H1 (cell line): Measurements from ENCODE around the gene SLC45A1. TPM values are rescaled to one million over a fixed set of nuclear protein-coding genes. Genes with fewer than 3 reads are reported as not detected.

Source experiments
- CTCF ChIA-PET: fragments of 300-600 bp; sonication (Branson Sonifier 250); formaldehyde crosslinking; loops from one replicate; lab custom pipeline; 2021; ENCODE audit not compliant: partially characterized antibody; lab: Charles Lee
- POLR2A ChIA-PET: fragments of 300-600 bp; sonication (Branson Sonifier 250); formaldehyde crosslinking; loops from one replicate; lab custom pipeline; 2021; ENCODE audit warnings: inconsistent platforms; ENCODE audit not compliant: partially characterized antibody; lab: Charles Lee
- DNase-seq, 2 experiments: peaks; one replicate each; pipeline versions ENCODE4 v3.0.0 to v3.0.0-alpha.2; 2010 to 2022; ENCODE audit warnings: low spot score in 2 of 2, low read depth in 1 of 2, mixed read lengths in 1 of 2
- FAIRE-seq: peaks from 2 replicates; lab custom pipeline; 2011; peaks lifted over from hg19 to GRCh38; lab: Jason Lieb, UNC
- H2AFZ ChIP-seq: 2 replicates; pipeline ENCODE4 v1.8.1; 2012; ENCODE audit warnings: low read length, inconsistent platforms
- H2AK5ac ChIP-seq: 2 replicates; pipeline ENCODE4 v1.6.1; 2013; ENCODE audit warnings: low read depth, low read length
- H2BK120ac ChIP-seq: replicated peaks from 2 replicates; pipeline ENCODE3; 2013; ENCODE audit warnings: low read depth, low read length, inconsistent platforms
- H2BK12ac ChIP-seq: 2 replicates; pipeline ENCODE4 v1.6.1; 2013; ENCODE audit warnings: low read depth, low read length
- H2BK15ac ChIP-seq: 2 replicates; pipeline ENCODE4 v1.6.1; 2013; ENCODE audit warnings: low read length
- H2BK20ac ChIP-seq: 2 replicates; pipeline ENCODE4 v1.6.1; 2013; ENCODE audit warnings: low read length
- H2BK5ac ChIP-seq: 2 replicates; pipeline ENCODE4 v1.6.1; 2013; ENCODE audit warnings: low read depth, low read length
- H3K14ac ChIP-seq: 2 replicates; pipeline ENCODE4 v1.6.1; 2013; ENCODE audit warnings: inconsistent platforms; ENCODE audit not compliant: insufficient read length
- H3K18ac ChIP-seq: 2 replicates; pipeline ENCODE4 v1.6.1; 2013; ENCODE audit warnings: low read length; ENCODE audit errors: extremely low read depth
- H3K23ac ChIP-seq: 2 replicates; pipeline ENCODE4 v1.6.1; 2013; ENCODE audit warnings: inconsistent platforms; ENCODE audit not compliant: insufficient read length
- H3K23me2 ChIP-seq: 2 replicates; pipeline ENCODE4 v1.6.1; 2013; ENCODE audit warnings: low read depth, low read length
- H3K27ac ChIP-seq: 2 replicates; pipeline ENCODE4 v1.6.1; 2011; ENCODE audit warnings: low read depth, low read length, inconsistent platforms
- H3K27me3 ChIP-seq, 4 experiments: replicated peaks in 1 of 4; 1 replicate in 1 of 4; 2 replicates in 3 of 4; pipeline versions ENCODE4 v1.6.1 to v1.8.1; 2011 to 2013; ENCODE audit warnings: low read length in 3 of 4, mild to moderate bottlenecking in 3 of 4, inconsistent platforms in 2 of 4, mixed read lengths in 2 of 4, moderate library complexity in 1 of 4; ENCODE audit not compliant: control insufficient read depth in 3 of 4, insufficient read depth in 3 of 4; ENCODE audit errors: extremely low read depth in 1 of 4
- H3K36me3 ChIP-seq, 4 experiments: 2 replicates each; pipeline versions ENCODE4 v1.6.1 to v1.8.1; 2011 to 2013; ENCODE audit warnings: mild to moderate bottlenecking in 4 of 4, low read length in 3 of 4, moderate library complexity in 2 of 4, control low read depth in 1 of 4, inconsistent platforms in 1 of 4; ENCODE audit not compliant: insufficient read depth in 4 of 4, control insufficient read depth in 2 of 4
- H3K4ac ChIP-seq: replicated peaks from 2 replicates; pipeline ENCODE3; 2013; ENCODE audit warnings: low read length, low read depth, mixed read lengths, inconsistent platforms; ENCODE audit not compliant: insufficient read length
- H3K4me1 ChIP-seq, 4 experiments: replicated peaks in 1 of 4; 1 replicate in 1 of 4; 2 replicates in 3 of 4; pipeline versions ENCODE4 v1.6.1 to v1.8.1; 2011 to 2013; ENCODE audit warnings: low read length in 3 of 4, inconsistent platforms in 2 of 4, mixed read lengths in 1 of 4; ENCODE audit not compliant: insufficient read depth in 4 of 4, control insufficient read depth in 3 of 4
- H3K4me2 ChIP-seq, 2 experiments: 2 replicates each; pipeline versions ENCODE4 v1.6.1 to v1.8.1; 2011 to 2013; ENCODE audit warnings: low read depth in 2 of 2, low read length in 2 of 2, control low read depth in 1 of 2, inconsistent platforms in 1 of 2, mild to moderate bottlenecking in 1 of 2; ENCODE audit not compliant: insufficient read depth in 1 of 2
- H3K4me3 ChIP-seq, 4 experiments: fragments of 200-600, 300-600 bp in 1 of 4; sonication (generic), shearing (Covaris generic), sonication (Bioruptor Twin) in 1 of 4; 2 replicates each; pipeline versions ENCODE4 v1.5.1 to v1.8.1; 2011 to 2016; ENCODE audit warnings: low read length in 4 of 4, low read depth in 3 of 4, control low read depth in 2 of 4, inconsistent platforms in 2 of 4, mild to moderate bottlenecking in 2 of 4, mixed read lengths in 1 of 4, moderate library complexity in 1 of 4; ENCODE audit not compliant: insufficient read depth in 2 of 4; ENCODE audit errors: extremely low read depth in 1 of 4
- H3K56ac ChIP-seq: replicated peaks from 2 replicates; pipeline ENCODE3; 2013; ENCODE audit warnings: low read depth, mild to moderate bottlenecking, mixed read lengths, low read length, inconsistent platforms; ENCODE audit not compliant: insufficient read length
- H3K79me1 ChIP-seq: 2 replicates; pipeline ENCODE4 v1.6.1; 2013; ENCODE audit warnings: low read depth, low read length, control low read depth
- H3K79me2 ChIP-seq, 2 experiments: 2 replicates each; pipeline versions ENCODE4 v1.6.1 to v1.8.1; 2012 to 2013; ENCODE audit warnings: low read length in 2 of 2, mild to moderate bottlenecking in 2 of 2, inconsistent platforms in 1 of 2; ENCODE audit not compliant: insufficient read depth in 2 of 2, control insufficient read depth in 1 of 2
- H3K9ac ChIP-seq, 4 experiments: replicated peaks in 1 of 4; 1 replicate in 1 of 4; 2 replicates in 3 of 4; pipeline versions ENCODE4 v1.6.1 to v1.8.1; 2011 to 2013; ENCODE audit warnings: low read depth in 3 of 4, low read length in 3 of 4, control low read depth in 2 of 4, mild to moderate bottlenecking in 2 of 4, moderate library complexity in 2 of 4, inconsistent platforms in 1 of 4; ENCODE audit errors: extremely low read depth in 1 of 4
- H3K9me3 ChIP-seq, 2 experiments: 2 replicates each; pipeline versions ENCODE4 v1.6.1 to v1.8.1; 2012 to 2013; ENCODE audit warnings: mild to moderate bottlenecking in 2 of 2, moderate library complexity in 2 of 2, control low read depth in 1 of 2, inconsistent platforms in 1 of 2, low read depth in 1 of 2, low read length in 1 of 2, mixed read lengths in 1 of 2; ENCODE audit not compliant: insufficient read depth in 2 of 2
- H4K20me1 ChIP-seq, 2 experiments: replicated peaks in 1 of 2; 2 replicates each; pipeline versions ENCODE3 to v1.8.1; 2011 to 2013; ENCODE audit warnings: inconsistent platforms in 2 of 2, low read length in 2 of 2, mild to moderate bottlenecking in 1 of 2; ENCODE audit not compliant: insufficient read depth in 2 of 2, control insufficient read depth in 1 of 2
- H4K5ac ChIP-seq: 2 replicates; pipeline ENCODE4 v1.6.1; 2013; ENCODE audit warnings: low read length, low read depth, mixed read lengths, inconsistent platforms; ENCODE audit not compliant: insufficient read length
- H4K8ac ChIP-seq: 2 replicates; pipeline ENCODE4 v1.8.0; 2013; ENCODE audit warnings: mild to moderate bottlenecking, moderate library complexity, low read length, inconsistent platforms; ENCODE audit not compliant: insufficient read depth; ENCODE audit errors: extremely low read depth
- H4K91ac ChIP-seq: replicated peaks from 2 replicates; pipeline ENCODE3; 2013; ENCODE audit warnings: low read length, mixed read lengths, inconsistent platforms; ENCODE audit not compliant: insufficient read length
- ATF3 ChIP-seq: IDR thresholded peaks from 2 replicates; pipeline ENCODE4 v1.6.1; 2011; ENCODE audit warnings: low read depth, mild to moderate bottlenecking, low read length; ENCODE audit not compliant: insufficient read depth
- CHD1 ChIP-seq: IDR thresholded peaks from 2 replicates; pipeline ENCODE4 v1.6.1; 2012; ENCODE audit warnings: low read depth, low read length, improper control_type of control experiment
- E2F6 ChIP-seq: IDR thresholded peaks from 2 replicates; pipeline ENCODE4 v1.6.1; 2012; ENCODE audit warnings: inconsistent platforms
- HDAC6 ChIP-seq: IDR thresholded peaks from one replicate; pipeline ENCODE4 v1.7.1; 2012; ENCODE audit warnings: low read depth, mild to moderate bottlenecking, inconsistent platforms, low read length, moderate library complexity
- KDM1A ChIP-seq: fragments of 200-600, 300-600 bp; sonication (generic); IDR thresholded peaks from 2 replicates; pipeline ENCODE4 v1.7.1; 2016; ENCODE audit warnings: mild to moderate bottlenecking, low read length, borderline replicate concordance
- MAFK ChIP-seq: IDR thresholded peaks from 2 replicates; pipeline ENCODE4 v1.6.1; 2012; ENCODE audit warnings: low read depth, mild to moderate bottlenecking, improper control_type of control experiment, low read length
- MAX ChIP-seq: IDR thresholded peaks from 2 replicates; pipeline ENCODE4 v1.6.1; 2012; ENCODE audit warnings: inconsistent platforms
- PHF8 ChIP-seq: fragments of 200-600 bp; sonication (generic); conservative IDR thresholded peaks from 2 replicates; pipeline ENCODE4 v1.7.1; 2012; ENCODE audit warnings: low read depth, mild to moderate bottlenecking, inconsistent platforms, low read length, moderate library complexity
- POLR2AphosphoS5 ChIP-seq: IDR thresholded peaks from 2 replicates; pipeline ENCODE4 v1.6.1; 2011; ENCODE audit warnings: low read depth, low read length
- POU5F1 ChIP-seq: IDR thresholded peaks from 2 replicates; pipeline ENCODE4 v1.6.1; 2011; ENCODE audit warnings: low read depth, mild to moderate bottlenecking, low read length, moderate library complexity
- RBBP5 ChIP-seq: IDR thresholded peaks from 2 replicates; pipeline ENCODE4 v1.7.1; 2012; ENCODE audit warnings: low read depth, mild to moderate bottlenecking, inconsistent platforms, low read length, moderate library complexity, borderline replicate concordance
- SP2 ChIP-seq: IDR thresholded peaks from 2 replicates; pipeline ENCODE4 v1.6.1; 2012; ENCODE audit warnings: mild to moderate bottlenecking, low read length, inconsistent platforms
- WGBS, 2 experiments: shearing (Covaris generic) in 1 of 2; methylation state at CpG; one replicate each; pipeline versions ENCODE4 v1.1.6 to v1.1.7; 2013 to 2015; ENCODE audit warnings: low lambda C conversion rate in 2 of 2, mixed read lengths in 2 of 2, inconsistent platforms in 1 of 2, low coverage in 1 of 2, missing lambda C conversion rate in 1 of 2; ENCODE audit not compliant: insufficient replicate concordance in 2 of 2, insufficient coverage in 1 of 2, insufficient read length in 1 of 2; ENCODE audit errors: extremely low coverage in 1 of 2, missing lambda C conversion rate in 1 of 2; 5-methylcytosine and 5-hydroxymethylcytosine counted together
- polyA plus RNA-seq, 7 experiments: library from polyadenylated mRNA; depleted of rRNA in 3 of 7; stranded (reverse) in 5 of 7; unstranded in 2 of 7; fragments of >200 nt in 5 of 7; fragments of 200-250 nt in 2 of 7; gene quantifications; 1 replicate in 5 of 7; 2 replicates in 1 of 7; 4 replicates in 1 of 7; pipeline versions ENCODE4 v1.2.1 to v1.2.3, GENCODE V29; 2011 to 2013; ENCODE audit warnings: missing spikeins in 2 of 7, mixed read lengths in 2 of 7
- total RNA-seq: library from RNA; stranded (reverse); fragmentation: NEBNext Ultra II Directional; extraction: Animal tissue kit (Norgen Biotek cat#: 25700); gene quantifications from 2 replicates; pipeline ENCODE4 v1.2.1, GENCODE V29; 2021

The SLC45A1 gene
- total and polyA plus RNA-seq, 2 of the 8 experiments (the other 6 are each of a cell fraction or from before 2014, with no cell fraction given), result 1.0 to 1.7 TPM

GRCh38 chr1:8370905-8371315 lies 53.0 kb downstream of the SLC45A1 start:
- no peak overlapping the region for H2BK12ac ChIP-seq
- H3K4ac ChIP-seq, result no peak overlapping the region
- H3K23me2 ChIP-seq, result no peaks in the 10 kb centered on the region
- H3K4me2 ChIP-seq, result peak overlapping the region in 1 of 2 experiments; percentile 10; a peak in 2 of 4 replicates
- ChIA-PET POLR2A (interaction anchor here (0.9 to 1.7 kb wide), 6 partner anchors 19 to 588 kb away, joined by 3 to 5 read pairs (median 4); no protein-coding TSS in a partner anchor), CTCF (interaction anchor here (1.0 to 4.8 kb wide), 16 partner anchors 9 to 299 kb away, joined by 3 to 32 read pairs (median 4); no protein-coding TSS in a partner anchor)
- no peak overlapping the region for H2BK120ac ChIP-seq
- H2AK5ac ChIP-seq, result no peak overlapping the region
- H3K23ac ChIP-seq, result peak overlapping the region; percentile 42
- DNase-seq (no peak), FAIRE-seq (no peak)
- H3K14ac ChIP-seq, result peak overlapping the region; percentile 4
- H3K18ac ChIP-seq, result no peak overlapping the region; the same call in 1 of the 2 replicates
- no peak overlapping the region for H4K8ac ChIP-seq
- peaks cover 0 to 3% (median 0%) of the 10 kb centered on the region in 4 experiments; a peak in 1 of 8 replicates for H3K36me3 ChIP-seq
- H3K56ac ChIP-seq, result no peak overlapping the region
- H4K91ac ChIP-seq, result no peak overlapping the region
- H3K27me3 ChIP-seq, result no peaks in the 10 kb centered on the region
- H2BK20ac ChIP-seq, result no peak overlapping the region
- H3K9me3 ChIP-seq, result no peaks in the 10 kb centered on the region
- peaks cover 30 to 46% (median 40%) of the 10 kb centered on the region in 4 experiments for H3K4me1 ChIP-seq
- H2AFZ ChIP-seq, result no peak overlapping the region
- H2BK15ac ChIP-seq, result no peak overlapping the region
- WGBS, 2 experiments, result 54% methylated on average over 5 of the region's 5 CpGs; no CpG with 5 or more reads in 1 of the 2 experiments
- H3K9ac ChIP-seq, result no peak overlapping the region
- no peak overlapping the region for H3K4me3 ChIP-seq
- H3K79me2 ChIP-seq, result peaks cover 0 to 66% of the 10 kb centered on the region in 2 experiments; a peak in 3 of 4 replicates
- H2BK5ac ChIP-seq, result no peak overlapping the region
- peaks cover 17% of the 10 kb centered on the region for H3K79me1 ChIP-seq
- peaks cover 4 to 10% of the 10 kb centered on the region in 2 experiments for H4K20me1 ChIP-seq
- no peak overlapping the region for H4K5ac ChIP-seq
- no peak overlapping the region for H3K27ac ChIP-seq
- TF ChIP-seq E2F6, result no peak
- no peak for TF ChIP-seq RBBP5
- no peak for TF ChIP-seq CHD1
- no peak for TF ChIP-seq ATF3
- TF ChIP-seq MAX, result no peak
- TF ChIP-seq POLR2AphosphoS5, result no peak
- no peak for TF ChIP-seq HDAC6
- TF ChIP-seq PHF8, result no peak
- no peak for TF ChIP-seq POU5F1
- no peak for TF ChIP-seq MAFK
- TF ChIP-seq SP2, result no peak
- TF ChIP-seq KDM1A, result no peak
